Gastrocnemius medialis (tissue), 4 donors: Measurements from ENCODE around the gene TNFRSF13B. TPM values are rescaled to one million over a fixed set of nuclear protein-coding genes. Genes with fewer than 3 reads are reported as not detected.

ENCODE experiments used
- ATAC-seq, 2 donors: fragments of 150-250 bp; one replicate each; pipeline ENCODE4 v1.9.1; 2016
- DNase-seq, 2 donors: peaks; one replicate each; pipeline ENCODE4 v3.0.0-alpha.2; 2019
- H3K27ac ChIP-seq, 4 donors: fragments of 200-600 bp; sonication (generic); 1 replicate in 1 of 4; 2 replicates in 3 of 4; pipeline ENCODE4 v1.5.1; 2016 to 2018; ENCODE audit warnings: mild to moderate bottlenecking in 2 of 4, moderate library complexity in 1 of 4
- H3K27me3 ChIP-seq, 3 donors: fragments of 200-600 bp; sonication (generic) in 2 of 3; 1 replicate in 1 of 3; 2 replicates in 2 of 3; pipeline versions ENCODE4 v1.5.1 to v1.6.0; 2016 to 2019; ENCODE audit warnings: mild to moderate bottlenecking in 1 of 3, moderate library complexity in 1 of 3
- H3K36me3 ChIP-seq, 2 donors: fragments of 200-600 bp; sonication (generic) in 1 of 2; one replicate each; pipeline ENCODE4 v1.5.1; 2017 to 2018
- H3K4me1 ChIP-seq, 2 donors: fragments of 200-600 bp; sonication (generic) in 1 of 2; one replicate each; pipeline ENCODE4 v1.5.1; 2016 to 2017; ENCODE audit warnings: mild to moderate bottlenecking in 2 of 2
- H3K4me3 ChIP-seq, 4 donors: fragments of 200-600 bp; sonication (generic) in 3 of 4; 1 replicate in 1 of 4; 2 replicates in 3 of 4; pipeline ENCODE4 v1.5.1; 2016 to 2019; ENCODE audit warnings: mild to moderate bottlenecking in 2 of 4
- H3K9me3 ChIP-seq, 3 donors: fragments of 200-600 bp; sonication (generic) in 2 of 3; 1 replicate in 1 of 3; 2 replicates in 2 of 3; pipeline ENCODE4 v1.5.1; 2016 to 2019
- CTCF ChIP-seq, 5 experiments: fragments of 450-650 bp in 3 of 5; fragments of 200-600 bp in 2 of 5; sonication (generic) in 2 of 5; IDR thresholded peaks in 4 of 5; conservative IDR thresholded peaks in 1 of 5; 1 replicate in 4 of 5; 2 replicates in 1 of 5; pipeline ENCODE4 v1.5.1; 2016 to 2019; ENCODE audit warnings: antibody characterized with exemption in 5 of 5, mild to moderate bottlenecking in 3 of 5, moderate library complexity in 3 of 5
- POLR2A ChIP-seq, 2 donors: fragments of 450-650 bp; IDR thresholded peaks; one replicate each; pipeline ENCODE4 v1.6.1; 2017; ENCODE audit warnings: antibody characterized with exemption in 2 of 2, mild to moderate bottlenecking in 2 of 2, moderate library complexity in 2 of 2
- in situ Hi-C, 4 donors: fragments of 200-750 bp; cut with MboI; loops; one replicate each; pipeline versions ENCODE4 v1.15.0 to v1.8.0; 2017; ENCODE audit warnings: low sequenced_read_pairs in 4 of 4
- intact Hi-C: fragments of 100-400 bp; cut with DNase I; formaldehyde crosslinking; loops from one replicate; pipeline ENCODE4 v1.15.1; 2023; ENCODE audit warnings: low total_unique reads
- total RNA-seq, 4 donors: library from RNA; depleted of rRNA; stranded (reverse); fragments of >200 nt; gene quantifications; one replicate each; pipeline versions ENCODE4 v1.1.0 to v1.2.3, GENCODE V29; 2016

The TNFRSF13B gene
- total RNA-seq, 4 donors from 2014 or later: not detected

DNA sequence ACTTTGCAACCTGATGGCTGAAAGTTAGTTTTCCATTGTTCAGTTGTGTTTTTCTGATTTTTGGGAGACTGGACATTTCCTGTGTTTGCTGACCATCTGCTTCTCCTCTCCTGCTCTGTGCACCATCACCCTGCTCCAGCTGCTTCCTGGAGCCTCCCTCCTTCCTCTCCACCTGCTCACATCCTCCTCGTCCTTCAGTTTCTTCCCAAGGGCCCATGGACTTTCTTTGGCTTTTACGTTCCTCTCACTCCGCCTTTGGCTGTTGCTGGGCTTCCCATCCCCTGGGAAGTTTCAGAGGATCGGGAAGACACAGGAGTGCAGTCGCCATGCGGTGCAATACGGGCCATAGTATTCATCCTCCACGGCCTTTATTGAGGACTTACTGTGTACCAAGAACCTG, 61.6 kb downstream of the TNFRSF13B start:
- intact Hi-C loops: no loop called here
- in situ Hi-C loops: loop anchor here in 1 of 4 donors (10.0 kb wide), 1 partner anchor 64 kb away; the partner anchor contains the start of gene TNFRSF13B
- Histone ChIP-seq H3K36me3 (no peaks in the 10 kb centered on the region), H3K27ac (no peak overlapping the region), H3K4me1 (no peaks in the 10 kb centered on the region), H3K4me3 (no peak overlapping the region), H3K9me3 (no peaks in the 10 kb centered on the region), H3K27me3 (no peaks in the 10 kb centered on the region)
- no peak for TF ChIP-seq POLR2A (IDR thresholded peaks at IDR 0.05)
- no peak for TF ChIP-seq CTCF (IDR thresholded peaks at IDR 0.05 in 4 of 5, conservative IDR thresholded peaks at IDR 0.05 in 1 of 5)
- no peak for ATAC-seq
- DNase-seq: no peak

DNA sequence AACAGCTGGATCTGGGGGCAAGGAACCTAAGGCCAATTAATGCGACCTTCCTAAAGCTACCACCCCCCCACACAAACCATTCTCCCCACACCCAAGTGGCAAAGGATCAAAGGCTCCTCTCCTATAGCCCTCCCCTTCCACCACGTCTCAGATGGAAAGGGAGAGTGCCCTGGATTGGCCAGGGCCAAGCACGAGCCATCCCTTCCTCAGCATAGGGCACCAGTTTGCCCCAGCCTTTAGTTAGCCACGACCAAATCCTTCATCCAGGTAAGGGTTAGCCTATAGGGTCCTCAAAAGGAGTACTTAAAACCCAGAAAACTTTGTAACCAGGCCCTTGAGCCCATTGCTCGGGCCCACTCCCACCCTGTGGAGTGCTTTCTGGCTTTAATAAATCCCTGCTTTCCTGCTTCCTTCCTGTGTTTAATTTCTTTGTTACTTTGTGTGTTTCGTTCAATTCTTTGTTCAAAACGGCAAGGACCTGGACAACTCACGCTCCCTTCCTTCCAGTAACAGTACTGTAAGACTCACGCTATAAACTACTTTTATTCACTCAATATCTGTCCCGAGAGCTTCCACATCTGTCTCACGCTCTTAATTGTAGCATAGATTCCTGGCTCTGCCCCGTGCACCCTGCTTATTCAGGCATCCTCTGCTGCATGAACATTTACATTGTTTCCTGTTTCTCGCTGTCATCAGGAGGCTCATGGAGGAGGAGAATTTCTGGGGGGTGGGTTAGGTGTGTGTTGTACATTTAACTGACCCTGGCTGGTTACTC, 62.3 kb downstream of the TNFRSF13B start:
- no peaks in the 10 kb centered on the region for H3K27me3 ChIP-seq
- no peak overlapping the region for H3K4me3 ChIP-seq
- no peak overlapping the region for H3K27ac ChIP-seq
- ATAC-seq: no peak
- H3K9me3 ChIP-seq: no peaks in the 10 kb centered on the region
- no peaks in the 10 kb centered on the region for H3K4me1 ChIP-seq
- TF ChIP-seq CTCF (IDR thresholded peaks at IDR 0.05 in 4 of 5, conservative IDR thresholded peaks at IDR 0.05 in 1 of 5): no peak
- in situ Hi-C loops: loop anchor here in 1 of 4 donors (10.0 kb wide), 1 partner anchor 65 kb away; the partner anchor contains the start of gene TNFRSF13B
- intact Hi-C loops: no loop called here
- H3K36me3 ChIP-seq: no peaks in the 10 kb centered on the region
- DNase-seq: no peak

GRCh38 chr17:16908273-16908672, 63.6 kb downstream of the TNFRSF13B start:
- H3K27me3 ChIP-seq: no peaks in the 10 kb centered on the region
- H3K4me1 ChIP-seq: no peaks in the 10 kb centered on the region
- H3K27ac ChIP-seq: no peak overlapping the region
- DNase-seq (no peak), ATAC-seq (no peak)
- H3K9me3 ChIP-seq: no peaks in the 10 kb centered on the region
- intact Hi-C loops (no loop called here), in situ Hi-C loops (no loop called here)
- no peak overlapping the region for H3K4me3 ChIP-seq
- H3K36me3 ChIP-seq: no peaks in the 10 kb centered on the region
- no peak for TF ChIP-seq CTCF (IDR thresholded peaks at IDR 0.05 in 4 of 5, conservative IDR thresholded peaks at IDR 0.05 in 1 of 5)

- Histone ChIP-seq H3K27ac (no peak overlapping the region), H3K36me3 (no peaks in the 10 kb centered on the region), H3K9me3 (no peaks in the 10 kb centered on the region), H3K27me3 (peaks cover 0 to 3% (median 0%) of the 10 kb centered on the region in 3 donors), H3K4me1 (no peaks in the 10 kb centered on the region), H3K4me3 (no peak overlapping the region)
- in situ Hi-C loops: no loop called here
- intact Hi-C loops: no loop called here
- ATAC-seq (no peak), DNase-seq (no peak)
- no peak for TF ChIP-seq POLR2A (IDR thresholded peaks at IDR 0.05)
- no peak for TF ChIP-seq CTCF (IDR thresholded peaks at IDR 0.05 in 4 of 5, conservative IDR thresholded peaks at IDR 0.05 in 1 of 5)
Measured at GRCh38 chr17:16906680-16907079, 65.2 kb downstream of the TNFRSF13B start.
